Left cardiac atrium (tissue), 4 donors: ENCODE results near the gene C12orf56. TPM values are rescaled to one million over a fixed set of nuclear protein-coding genes. Genes with fewer than 3 reads are reported as not detected.
A peak's percentile ranks its signal among the peaks of the same experiment; 100 is the strongest.
"Not testable (repeated sequence)": the region's sequence is repeated elsewhere in the genome, so short reads cannot be mapped to it uniquely, and the experiment has no call there.

Experiments
- ATAC-seq, 2 donors: fragments of 200-7000 bp; cut with Tn5 transposase; one replicate each; pipeline ENCODE4 v1.9.1; 2020; ENCODE audit warnings: mild to moderate bottlenecking in 2 of 2, moderate library complexity in 2 of 2
- DNase-seq: peaks from one replicate; pipeline ENCODE4 v3.0.0-alpha.2; 2020
- intact Hi-C, 2 donors: fragments of 100-400 bp; cut with DNase I; formaldehyde crosslinking; loops; one replicate each; pipeline versions ENCODE4 v1.14.1 to v1.15.1; 2022 to 2023
- total RNA-seq, 2 donors: library from RNA; stranded (reverse); fragmentation: NEBNext Ultra II Directional; extraction: Animal tissue kit (Norgen Biotek cat#: 25700); gene quantifications; one replicate each; pipeline ENCODE4 v1.2.1, GENCODE V29; 2021
- donor health status: DM: no; HTN: yes; CAD: no.
- donor health status: DM: no; HTN: yes; CAD: no; lungs with severe emphysema.
- donor health status: DM: yes; HTN: yes; CAD: no.
- donor health status: Dilated cardiomyopathy.

Gene C12orf56
- total RNA-seq, 2 donors from 2014 or later = not detected

GRCh38 chr12:64323476-64324225, 66.9 kb downstream of the C12orf56 start:
- intact Hi-C loops = no loop called here
- DNase-seq = no peak
- no peak for ATAC-seq

GRCh38 chr12:64323006-64323405, 67.6 kb downstream of the C12orf56 start:
- no peak for ATAC-seq
- intact Hi-C loops = no loop called here
- DNase-seq = no peak

- DNase-seq (no peak), ATAC-seq (no peak)
- intact Hi-C loops = no loop called here
These were observed 69.9 kb downstream of the C12orf56 start for GRCh38 chr12:64320611-64321010.

- ATAC-seq, intact Hi-C loops, DNase-seq: not testable (repeated sequence)
These were observed 70.9 kb downstream of the C12orf56 start for GRCh38 chr12:64319540-64320225.

- intact Hi-C loops = no loop called here
- DNase-seq (no peak), ATAC-seq (no peak)
These were observed 72.0 kb downstream of the C12orf56 start for GRCh38 chr12:64318605-64319004.

GRCh38 chr12:64311877-64312276, 78.7 kb downstream of the C12orf56 start:
- intact Hi-C loops = no loop called here
- ATAC-seq = no peak

GRCh38 chr12:64304571-64304970, 86.0 kb downstream of the C12orf56 start:
- no peak for ATAC-seq
- no peak for DNase-seq
- intact Hi-C loops = no loop called here

More at GRCh38 chr12:64311877-64312276, 78.7 kb downstream of the C12orf56 start:
- no peak for DNase-seq

GRCh38 chr12:64299628-64300027, 90.9 kb downstream of the C12orf56 start:
- DNase-seq (no peak), ATAC-seq (no peak)
- intact Hi-C loops = no loop called here

GRCh38 chr12:64296301-64296700, 94.3 kb downstream of the C12orf56 start:
- intact Hi-C loops = no loop called here
- no peak for ATAC-seq
- DNase-seq = no peak

GRCh38 chr12:64293654-64294364, 96.7 kb downstream of the C12orf56 start:
- DNase-seq (no peak), ATAC-seq (no peak)
- intact Hi-C loops = no loop called here

- ATAC-seq, DNase-seq, intact Hi-C loops: not testable (repeated sequence)
These were observed 97.4 kb downstream of the C12orf56 start for GRCh38 chr12:64293174-64293573.

GRCh38 chr12:64286521-64286920, 104.0 kb downstream of the C12orf56 start:
- intact Hi-C loops = no loop called here
- no peak for ATAC-seq
- DNase-seq = no peak

- DNase-seq = no peak
- no peak for ATAC-seq
- intact Hi-C loops = no loop called here
These were observed 106.3 kb downstream of the C12orf56 start for GRCh38 chr12:64284256-64284655.

- intact Hi-C loops = no loop called here
- no peak for ATAC-seq
- no peak for DNase-seq
These were observed 112.1 kb downstream of the C12orf56 start for GRCh38 chr12:64278421-64278820.

- ATAC-seq = peak in 1 of 2 donors; percentile 24
- intact Hi-C loops = no loop called here
- no peak for DNase-seq
These were observed 116.8 kb downstream of the C12orf56 start for GRCh38 chr12:64273527-64274403.

- intact Hi-C loops = no loop called here
- no peak for ATAC-seq
These were observed 120.1 kb downstream of the C12orf56 start for GRCh38 chr12:64270411-64270810.

GRCh38 chr12:64269161-64269560, 121.4 kb downstream of the C12orf56 start:
- intact Hi-C loops = no loop called here
- DNase-seq (no peak), ATAC-seq (no peak)

More at GRCh38 chr12:64270411-64270810, 120.1 kb downstream of the C12orf56 start:
- no peak for DNase-seq

GRCh38 chr12:64268409-64268808, 122.1 kb downstream of the C12orf56 start:
- DNase-seq (no peak), ATAC-seq (no peak)
- intact Hi-C loops = no loop called here

GRCh38 chr12:64265839-64266238, 124.7 kb downstream of the C12orf56 start:
- DNase-seq = no peak
- intact Hi-C loops = no loop called here
- no peak for ATAC-seq
